Measurements from ENCODE around the gene CSPG5.

GRCh38 chr3:47571391-47572175 is 7.1 kb downstream of the CSPG5 start:
- TF ChIP-seq CTCF (IDR thresholded peaks at IDR 0.05) (no peak), POLR2A (IDR thresholded peaks at IDR 0.05) (no peak)

All from uterus (tissue), 2 donors.